HL-60 (cell line): ENCODE results near the gene ARHGEF11.

Experiments used
- POLR2AphosphoS5 ChIP-seq: IDR thresholded peaks from 2 replicates; pipeline ENCODE4 v1.6.1; 2012; ENCODE audit warnings: low read depth
- REST ChIP-seq: IDR thresholded peaks from 2 replicates; pipeline ENCODE4 v1.6.1; 2012; ENCODE audit warnings: low read depth; ENCODE audit not compliant: insufficient replicate concordance
- TF ChIP-seq, protein P1 (sequence below): IDR thresholded peaks from one replicate; pipeline ENCODE4 v1.5.1; 2011; ENCODE audit warnings: low read length, control low read depth, inconsistent platforms; ENCODE audit not compliant: insufficient read depth

DNA sequence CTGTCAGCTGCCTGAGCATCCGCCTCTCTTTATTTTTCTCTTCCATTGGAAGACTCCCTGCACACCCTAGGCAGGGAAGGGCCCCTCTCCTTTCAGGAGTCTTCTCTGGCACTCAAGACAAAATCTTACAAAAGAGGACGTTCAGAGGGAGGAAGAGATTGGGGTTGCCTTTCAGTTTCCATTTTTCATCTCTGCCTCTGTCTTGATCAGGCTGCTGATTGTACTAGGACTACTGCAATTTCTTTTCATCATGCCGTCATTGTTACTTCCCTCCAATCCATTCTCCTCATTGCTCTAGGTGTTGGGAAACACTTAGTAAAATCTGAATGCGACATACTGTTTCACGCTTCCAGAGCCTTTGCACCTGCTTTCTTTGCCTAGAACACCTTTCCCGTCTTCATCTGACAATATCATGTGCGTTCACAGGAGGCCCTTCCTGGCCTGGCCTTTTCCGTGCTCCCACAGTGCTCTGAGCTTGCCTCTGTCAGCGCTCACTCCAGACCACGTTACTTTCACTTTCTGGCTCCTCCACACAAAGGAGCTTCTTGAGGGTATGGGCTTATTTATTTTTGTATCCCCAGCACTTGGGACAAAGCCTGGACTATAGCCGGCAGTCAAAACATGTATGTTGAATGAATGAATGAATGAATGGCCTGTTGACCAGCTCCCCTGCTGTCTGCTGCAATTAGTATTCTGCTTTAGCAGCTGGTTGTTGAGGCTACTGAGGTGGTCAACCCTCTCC is 114.2 kb downstream of the ARHGEF11 start:
- TF ChIP-seq POLR2AphosphoS5 (no peak), REST (no peak)
- TF ChIP-seq, protein P1, sequence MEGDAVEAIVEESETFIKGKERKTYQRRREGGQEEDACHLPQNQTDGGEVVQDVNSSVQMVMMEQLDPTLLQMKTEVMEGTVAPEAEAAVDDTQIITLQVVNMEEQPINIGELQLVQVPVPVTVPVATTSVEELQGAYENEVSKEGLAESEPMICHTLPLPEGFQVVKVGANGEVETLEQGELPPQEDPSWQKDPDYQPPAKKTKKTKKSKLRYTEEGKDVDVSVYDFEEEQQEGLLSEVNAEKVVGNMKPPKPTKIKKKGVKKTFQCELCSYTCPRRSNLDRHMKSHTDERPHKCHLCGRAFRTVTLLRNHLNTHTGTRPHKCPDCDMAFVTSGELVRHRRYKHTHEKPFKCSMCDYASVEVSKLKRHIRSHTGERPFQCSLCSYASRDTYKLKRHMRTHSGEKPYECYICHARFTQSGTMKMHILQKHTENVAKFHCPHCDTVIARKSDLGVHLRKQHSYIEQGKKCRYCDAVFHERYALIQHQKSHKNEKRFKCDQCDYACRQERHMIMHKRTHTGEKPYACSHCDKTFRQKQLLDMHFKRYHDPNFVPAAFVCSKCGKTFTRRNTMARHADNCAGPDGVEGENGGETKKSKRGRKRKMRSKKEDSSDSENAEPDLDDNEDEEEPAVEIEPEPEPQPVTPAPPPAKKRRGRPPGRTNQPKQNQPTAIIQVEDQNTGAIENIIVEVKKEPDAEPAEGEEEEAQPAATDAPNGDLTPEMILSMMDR = no peak
